ENCODE data around the gene TENM4. TPM values are rescaled to one million over a fixed set of nuclear protein-coding genes. Genes with fewer than 3 reads are reported as not detected.

The TENM4 gene
- total and polyA plus RNA-seq, 2 of the 8 experiments (the other 6 are each of a cell fraction or from before 2014, with no cell fraction given) = 3.5 to 7.2 TPM

DNA sequence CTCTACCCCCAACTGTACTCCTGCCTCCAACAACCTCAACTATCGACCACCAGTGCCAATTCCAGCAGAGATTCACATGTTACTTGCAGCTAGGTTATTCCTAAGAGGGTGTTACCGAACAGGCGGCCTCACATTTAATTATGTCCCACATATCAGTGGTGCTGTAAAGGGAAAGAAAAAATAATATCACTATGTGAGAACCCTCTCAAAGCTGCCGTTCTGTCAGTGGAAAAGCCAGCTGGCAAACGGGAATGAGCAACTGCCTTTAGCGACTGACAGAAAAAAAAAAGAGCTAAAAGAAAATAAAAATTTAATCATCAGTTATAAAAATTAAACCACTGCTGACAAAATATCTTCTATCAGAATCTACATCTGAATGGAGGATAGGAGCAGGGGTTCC, 595.3 kb downstream of the TENM4 start (continued):
- TF ChIP-seq KDM4A (IDR thresholded peaks at IDR 0.05; ENCODE audit: low read depth, low read length, severe bottlenecking) = no peak
- no peak for TF ChIP-seq SP2 (IDR thresholded peaks at IDR 0.05; ENCODE audit: low read length)
- TF ChIP-seq GABPA (IDR thresholded peaks at IDR 0.05; ENCODE audit: borderline replicate concordance, insufficient read depth, low read length) = no peak
- no peak for TF ChIP-seq SUZ12 (IDR thresholded peaks at IDR 0.05; ENCODE audit: low read length)
- TF ChIP-seq POLR2AphosphoS5 (IDR thresholded peaks at IDR 0.05; ENCODE audit: low read depth, low read length) = no peak
- TF ChIP-seq JUN (IDR thresholded peaks at IDR 0.05; ENCODE audit: low read depth, low read length) = no peak
- no peak for TF ChIP-seq MAFK (IDR thresholded peaks at IDR 0.05; ENCODE audit: low read depth, low read length)
- no peak for TF ChIP-seq E2F6 (IDR thresholded peaks at IDR 0.05)
- TF ChIP-seq FOSL1 (IDR thresholded peaks at IDR 0.05; ENCODE audit: insufficient read depth, low read depth, low read length) = no peak
- no peak for TF ChIP-seq CHD1 (IDR thresholded peaks at IDR 0.05; ENCODE audit: low read depth, low read length)
